Mesenchymal stem cell (in vitro differentiated cells and primary cell): ENCODE results near the gene NMNAT2.

Experiments
- DNase-seq: peaks from one replicate; pipeline ENCODE4 v3.0.0-alpha.2; 2013
- H2AFZ ChIP-seq: one replicate; pipeline ENCODE4 v1.6.1; 2013; ENCODE audit warnings: low read depth, mild to moderate bottlenecking, control low read depth, inconsistent platforms, low read length, moderate library complexity
- H2AK5ac ChIP-seq: 2 replicates; pipeline ENCODE4 v1.6.1; 2013; ENCODE audit warnings: low read length, moderate library complexity, mild to moderate bottlenecking, inconsistent platforms; ENCODE audit not compliant: severe bottlenecking
- H2BK120ac ChIP-seq: one replicate; pipeline ENCODE4 v1.6.1; 2013; ENCODE audit warnings: low read depth, mild to moderate bottlenecking, inconsistent platforms, low read length, moderate library complexity
- H2BK12ac ChIP-seq, 2 experiments: one replicate each; pipeline ENCODE4 v1.6.1; 2013; ENCODE audit warnings: inconsistent platforms in 2 of 2, low read length in 2 of 2, mild to moderate bottlenecking in 2 of 2, moderate library complexity in 2 of 2, control low read depth in 1 of 2
- H2BK15ac ChIP-seq: one replicate; pipeline ENCODE4 v1.6.1; 2013; ENCODE audit warnings: mild to moderate bottlenecking, low read depth, inconsistent platforms; ENCODE audit not compliant: poor library complexity, severe bottlenecking
- H2BK5ac ChIP-seq: 2 replicates; pipeline ENCODE4 v1.6.1; 2013; ENCODE audit warnings: low read depth, mild to moderate bottlenecking, low read length, control low read depth, inconsistent platforms; ENCODE audit not compliant: poor library complexity, severe bottlenecking
- H3K14ac ChIP-seq, 2 experiments: one replicate each; pipeline ENCODE4 v1.6.1; 2013; ENCODE audit warnings: inconsistent platforms in 2 of 2, low read length in 2 of 2, control low read depth in 1 of 2, mild to moderate bottlenecking in 1 of 2, moderate library complexity in 1 of 2
- H3K18ac ChIP-seq, 2 experiments: one replicate each; pipeline ENCODE4 v1.6.1; 2013; ENCODE audit warnings: inconsistent platforms in 2 of 2, low read length in 2 of 2, control low read depth in 1 of 2, low read depth in 1 of 2, mild to moderate bottlenecking in 1 of 2
- H3K23ac ChIP-seq, 2 experiments: one replicate each; pipeline ENCODE4 v1.6.1; 2013; ENCODE audit warnings: inconsistent platforms in 2 of 2, low read length in 2 of 2, mild to moderate bottlenecking in 2 of 2, moderate library complexity in 2 of 2, control low read depth in 1 of 2
- H3K27ac ChIP-seq: 2 replicates; pipeline ENCODE4 v1.5.1; 2013; ENCODE audit warnings: mild to moderate bottlenecking, moderate library complexity, low read length, control low read depth, inconsistent platforms; ENCODE audit not compliant: poor library complexity, severe bottlenecking
- H3K27me3 ChIP-seq, 2 experiments: 2 replicates each; pipeline versions ENCODE4 v1.6.1 to v1.7.0; 2013; ENCODE audit warnings: low read length in 2 of 2, mild to moderate bottlenecking in 2 of 2, moderate library complexity in 2 of 2, control low read depth in 1 of 2, inconsistent platforms in 1 of 2; ENCODE audit not compliant: control insufficient read depth in 1 of 2, insufficient read depth in 1 of 2
- H3K36me3 ChIP-seq, 2 experiments: 2 replicates each; pipeline versions ENCODE4 v1.6.1 to v1.7.0; 2013; ENCODE audit warnings: low read length in 2 of 2, control low read depth in 1 of 2, inconsistent platforms in 1 of 2, low read depth in 1 of 2, mild to moderate bottlenecking in 1 of 2; ENCODE audit not compliant: insufficient read depth in 2 of 2, control insufficient read depth in 1 of 2
- H3K4ac ChIP-seq, 2 experiments: one replicate each; pipeline ENCODE4 v1.6.1; 2013; ENCODE audit warnings: inconsistent platforms in 2 of 2, low read length in 2 of 2, mild to moderate bottlenecking in 2 of 2, moderate library complexity in 2 of 2, control low read depth in 1 of 2, low read depth in 1 of 2
- H3K4me1 ChIP-seq: 2 replicates; pipeline ENCODE4 v1.6.1; 2013; ENCODE audit warnings: low read depth, low read length, control low read depth; ENCODE audit not compliant: control insufficient read depth, insufficient read depth
- H3K4me2 ChIP-seq: 2 replicates; pipeline ENCODE4 v1.6.1; 2013; ENCODE audit warnings: low read length, mild to moderate bottlenecking, inconsistent platforms; ENCODE audit not compliant: poor library complexity, severe bottlenecking
- H3K4me3 ChIP-seq, 2 experiments: 2 replicates each; pipeline versions ENCODE4 v1.5.1 to v1.7.0; 2013; ENCODE audit warnings: low read length in 2 of 2, mild to moderate bottlenecking in 2 of 2, control low read depth in 1 of 2, low read depth in 1 of 2; ENCODE audit not compliant: insufficient read depth in 1 of 2
- H3K79me1 ChIP-seq: replicated peaks from 2 replicates; pipeline ENCODE4 v1.6.1; 2013; ENCODE audit warnings: mild to moderate bottlenecking, control low read depth, low read length, inconsistent platforms; ENCODE audit not compliant: poor library complexity, severe bottlenecking
- H3K9ac ChIP-seq: 2 replicates; pipeline ENCODE4 v1.7.0; 2013; ENCODE audit warnings: mild to moderate bottlenecking, low read length, moderate library complexity
- H3K9me3 ChIP-seq: 2 replicates; pipeline ENCODE4 v1.7.0; 2013; ENCODE audit warnings: mild to moderate bottlenecking, low read length; ENCODE audit not compliant: control insufficient read depth
- H4K8ac ChIP-seq: one replicate; pipeline ENCODE4 v1.6.1; 2013; ENCODE audit warnings: inconsistent platforms, mild to moderate bottlenecking, low read length, moderate library complexity
- H4K91ac ChIP-seq: one replicate; pipeline ENCODE4 v1.6.1; 2013; ENCODE audit warnings: mild to moderate bottlenecking, low read length, inconsistent platforms
- WGBS: methylation state at CpG from one replicate; pipeline ENCODE4 v1.1.7; 2013; ENCODE audit warnings: mixed read lengths; 5-methylcytosine and 5-hydroxymethylcytosine counted together

Gene NMNAT2

GRCh38 chr1:183461350-183461749, 43.2 kb upstream of the NMNAT2 start:
- no CpG with 5 or more reads among the region's 1 CpG for WGBS

GRCh38 chr1:183460596-183460995, 42.4 kb upstream of the NMNAT2 start:
- Histone ChIP-seq H3K4me1 (no peaks in the 10 kb centered on the region), H3K23ac (no peak overlapping the region), H2AK5ac (no peak overlapping the region), H2BK15ac (no peak overlapping the region), H3K4ac (no peak overlapping the region), H3K36me3 (no peaks in the 10 kb centered on the region), H3K27me3 (peaks cover 3 to 7% of the 10 kb centered on the region in 2 experiments), H3K9me3 (no peaks in the 10 kb centered on the region), H2BK120ac (no peak overlapping the region), H3K14ac (no peak overlapping the region), H3K4me3 (no peak overlapping the region), H3K79me1 (no peaks in the 10 kb centered on the region), H4K91ac (no peak overlapping the region), H2BK12ac (no peak overlapping the region), H3K27ac (no peak overlapping the region), H2AFZ (no peak overlapping the region), H4K8ac (no peak overlapping the region), H3K4me2 (no peak overlapping the region), H3K18ac (no peak overlapping the region), H3K9ac (no peak overlapping the region), H2BK5ac (no peak overlapping the region)
- no peak for DNase-seq
- 97% methylated on average over 2 of the region's 2 CpGs for WGBS

More at GRCh38 chr1:183461350-183461749, 43.2 kb upstream of the NMNAT2 start:
- Histone ChIP-seq H3K4me1 (no peaks in the 10 kb centered on the region), H3K23ac (no peak overlapping the region), H3K9me3 (no peaks in the 10 kb centered on the region), H3K18ac (no peak overlapping the region), H2BK5ac (no peak overlapping the region), H3K27ac (no peak overlapping the region), H2AFZ (no peak overlapping the region), H3K9ac (no peak overlapping the region), H2AK5ac (no peak overlapping the region), H3K79me1 (no peaks in the 10 kb centered on the region), H3K4me3 (no peak overlapping the region), H2BK15ac (no peak overlapping the region), H3K4ac (no peak overlapping the region), H4K91ac (no peak overlapping the region), H3K4me2 (no peak overlapping the region), H3K14ac (no peak overlapping the region), H2BK120ac (no peak overlapping the region), H3K27me3 (peaks cover 3 to 7% of the 10 kb centered on the region in 2 experiments), H3K36me3 (no peaks in the 10 kb centered on the region), H2BK12ac (no peak overlapping the region), H4K8ac (no peak overlapping the region)
- no peak for DNase-seq

- Histone ChIP-seq H2AFZ (no peak overlapping the region), H3K79me1 (no peaks in the 10 kb centered on the region), H3K9me3 (no peaks in the 10 kb centered on the region), H4K8ac (no peak overlapping the region), H3K18ac (no peak overlapping the region), H2BK5ac (no peak overlapping the region), H3K14ac (no peak overlapping the region), H3K27ac (no peak overlapping the region), H3K9ac (no peak overlapping the region), H4K91ac (no peak overlapping the region), H3K4ac (no peak overlapping the region), H3K36me3 (no peaks in the 10 kb centered on the region), H2BK120ac (no peak overlapping the region), H2AK5ac (no peak overlapping the region), H2BK12ac (no peak overlapping the region), H3K4me1 (no peaks in the 10 kb centered on the region), H3K23ac (no peak overlapping the region), H3K4me2 (no peak overlapping the region), H2BK15ac (no peak overlapping the region), H3K4me3 (no peak overlapping the region), H3K27me3 (peaks cover 3 to 7% of the 10 kb centered on the region in 2 experiments)
- 100% methylated on average over 3 of the region's 3 CpGs for WGBS
- DNase-seq: no peak
Measured at GRCh38 chr1:183457449-183457848, 39.3 kb upstream of the NMNAT2 start.

- no peak overlapping the region for H4K8ac ChIP-seq
- H3K14ac ChIP-seq: no peak overlapping the region
- no peaks in the 10 kb centered on the region for H3K9me3 ChIP-seq
- no peak overlapping the region for H2AFZ ChIP-seq
- no peak overlapping the region for H3K18ac ChIP-seq
- no peak overlapping the region for H2BK5ac ChIP-seq
- H3K27ac ChIP-seq: no peak overlapping the region
- H2BK12ac ChIP-seq: no peak overlapping the region
- no peak overlapping the region for H3K9ac ChIP-seq
- no peaks in the 10 kb centered on the region for H3K36me3 ChIP-seq
- no peak overlapping the region for H2BK120ac ChIP-seq
- no peak overlapping the region for H4K91ac ChIP-seq
- WGBS: no CpG with 5 or more reads among the region's 1 CpG
- H3K23ac ChIP-seq: no peak overlapping the region
- H3K4me3 ChIP-seq: no peak overlapping the region
- no peaks in the 10 kb centered on the region for H3K79me1 ChIP-seq
- no peak overlapping the region for H2BK15ac ChIP-seq
- H3K4ac ChIP-seq: no peak overlapping the region
- H2AK5ac ChIP-seq: no peak overlapping the region
- H3K4me1 ChIP-seq: no peaks in the 10 kb centered on the region
- peaks cover 3 to 7% of the 10 kb centered on the region in 2 experiments for H3K27me3 ChIP-seq
- no peak overlapping the region for H3K4me2 ChIP-seq
- no peak for DNase-seq
Measured at GRCh38 chr1:183456826-183457225, 38.6 kb upstream of the NMNAT2 start.
